ENCODE results near the gene KLHL17.

Gene KLHL17

DNA sequence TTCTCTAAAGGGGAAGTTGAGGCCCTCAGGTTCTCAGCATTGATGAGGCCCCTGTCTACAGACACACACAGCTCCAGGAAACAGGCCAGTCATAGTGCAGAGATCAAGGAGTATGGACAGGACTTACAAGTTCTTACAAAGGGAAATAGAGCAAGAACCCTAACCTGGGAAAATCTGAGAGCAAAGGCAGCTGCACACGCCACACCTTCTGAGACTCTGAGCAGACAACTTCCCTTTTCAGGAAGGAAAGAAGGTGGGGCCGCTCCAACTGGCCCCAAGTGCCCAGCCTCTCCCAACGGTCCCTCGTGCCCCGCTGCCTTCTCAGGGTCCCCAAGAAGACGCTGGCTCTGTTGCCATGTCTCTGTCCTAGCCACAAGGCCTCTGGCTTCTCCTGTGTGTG is 4.9 kb upstream of the KLHL17 start:
- Histone ChIP-seq H3K18ac (ENCODE audit: low read length) (no peak overlapping the region), H3K4me3 (ENCODE audit: low read length in 2 of 2) (no peak overlapping the region), H3K9ac (ENCODE audit: low read depth, low read length, poor library complexity) (no peak overlapping the region), H2BK5ac (ENCODE audit: low read length) (no peak overlapping the region), H3K23ac (ENCODE audit: low read depth, low read length, poor library complexity) (peak overlapping the region; percentile 55), H3K9me3 (replicated peaks in 1 of 2; ENCODE audit: control insufficient read depth in 2 of 2, insufficient read depth in 1 of 2, low read depth in 1 of 2, low read length in 2 of 2) (no peaks in the 10 kb centered on the region), H3K79me1 (ENCODE audit: low read depth, low read length) (peaks cover 10% of the 10 kb centered on the region), H3K4me2 (ENCODE audit: insufficient read depth, low read length, poor library complexity, severe bottlenecking) (no peak overlapping the region), H3K27ac (replicated peaks; ENCODE audit: low read length) (no peak overlapping the region), H2BK120ac (ENCODE audit: low read depth, low read length) (no peak overlapping the region), H3K36me3 (replicated peaks in 1 of 2; ENCODE audit: control insufficient read depth in 2 of 2, insufficient read depth in 2 of 2, low read length in 2 of 2) (peaks cover 41 to 68% of the 10 kb centered on the region in 2 donors), H2AK5ac (ENCODE audit: low read depth, low read length) (no peak overlapping the region), H3K27me3 (ENCODE audit: control insufficient read depth in 3 of 3, insufficient read depth in 3 of 3, low read depth in 1 of 3, low read length in 3 of 3) (peaks cover 0 to 11% (median 4%) of the 10 kb centered on the region in 3 experiments), H3K4me1 (ENCODE audit: control insufficient read depth in 2 of 2, insufficient read depth in 1 of 2, low read depth in 1 of 2, low read length in 2 of 2) (no peaks in the 10 kb centered on the region), H4K91ac (ENCODE audit: low read depth, low read length, poor library complexity) (no peak overlapping the region), H2BK12ac (ENCODE audit: low read length) (no peak overlapping the region), H3K4ac (ENCODE audit: low read length) (no peak overlapping the region), H2BK15ac (ENCODE audit: low read length) (no peak overlapping the region), H2AFZ (ENCODE audit: low read length) (no peak overlapping the region), H3K14ac (ENCODE audit: low read length) (no peak overlapping the region), H4K8ac (ENCODE audit: low read depth, low read length) (no peak overlapping the region)
- WGBS, 2 donors (ENCODE audit: extremely low coverage in 2 of 2, insufficient read length in 2 of 2, insufficient replicate concordance in 1 of 2): no CpG with 5 or more reads among the region's 6 CpGs
- DNase-seq (ENCODE audit: low spot score): no peak

DNA sequence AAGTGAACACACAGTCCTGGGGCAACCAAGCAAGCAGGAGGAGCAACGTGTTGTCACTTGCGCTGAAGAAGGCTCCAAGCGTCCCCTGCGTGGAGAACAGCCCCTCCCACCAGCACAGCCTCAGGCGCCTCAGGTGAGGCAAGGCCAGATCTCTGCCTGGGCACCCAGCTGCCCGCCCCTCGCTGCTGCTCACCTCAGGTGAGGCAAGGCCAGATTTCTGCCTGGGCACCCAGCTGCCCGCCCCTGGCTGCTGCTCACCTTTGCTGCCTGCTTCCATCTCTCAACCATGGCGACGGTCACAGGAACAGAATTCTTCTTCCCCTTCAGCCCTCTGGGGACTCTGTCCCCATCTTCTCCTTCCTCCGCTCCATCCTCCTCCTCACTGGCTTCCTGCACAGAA is 3.7 kb upstream of the KLHL17 start:
- Histone ChIP-seq H2BK5ac (ENCODE audit: low read length) (no peak overlapping the region), H3K36me3 (replicated peaks in 1 of 2; ENCODE audit: control insufficient read depth in 2 of 2, insufficient read depth in 2 of 2, low read length in 2 of 2) (peaks cover 34 to 59% of the 10 kb centered on the region in 2 donors), H3K9me3 (replicated peaks in 1 of 2; ENCODE audit: control insufficient read depth in 2 of 2, insufficient read depth in 1 of 2, low read depth in 1 of 2, low read length in 2 of 2) (no peaks in the 10 kb centered on the region), H4K91ac (ENCODE audit: low read depth, low read length, poor library complexity) (no peak overlapping the region), H2BK15ac (ENCODE audit: low read length) (no peak overlapping the region), H3K4me2 (ENCODE audit: insufficient read depth, low read length, poor library complexity, severe bottlenecking) (no peak overlapping the region), H3K9ac (ENCODE audit: low read depth, low read length, poor library complexity) (no peak overlapping the region), H3K4me3 (ENCODE audit: low read length in 2 of 2) (no peak overlapping the region), H2BK120ac (ENCODE audit: low read depth, low read length) (no peak overlapping the region), H3K23ac (ENCODE audit: low read depth, low read length, poor library complexity) (no peak overlapping the region), H3K4ac (ENCODE audit: low read length) (no peak overlapping the region), H3K79me1 (ENCODE audit: low read depth, low read length) (peaks cover 12% of the 10 kb centered on the region), H3K14ac (ENCODE audit: low read length) (no peak overlapping the region), H2BK12ac (ENCODE audit: low read length) (no peak overlapping the region), H3K27me3 (ENCODE audit: control insufficient read depth in 3 of 3, insufficient read depth in 3 of 3, low read depth in 1 of 3, low read length in 3 of 3) (peaks cover 0 to 19% (median 4%) of the 10 kb centered on the region in 3 experiments), H3K27ac (replicated peaks; ENCODE audit: low read length) (no peak overlapping the region), H3K4me1 (ENCODE audit: control insufficient read depth in 2 of 2, insufficient read depth in 1 of 2, low read depth in 1 of 2, low read length in 2 of 2) (peaks cover 0 to 5% of the 10 kb centered on the region in 2 donors), H3K18ac (ENCODE audit: low read length) (no peak overlapping the region), H4K8ac (ENCODE audit: low read depth, low read length) (no peak overlapping the region), H2AFZ (ENCODE audit: low read length) (no peak overlapping the region), H2AK5ac (ENCODE audit: low read depth, low read length) (no peak overlapping the region)
- DNase-seq (ENCODE audit: low spot score): no peak
- WGBS, 2 donors (ENCODE audit: extremely low coverage in 2 of 2, insufficient read length in 2 of 2, insufficient replicate concordance in 1 of 2): no CpG with 5 or more reads among the region's 11 CpGs

- H3K4ac ChIP-seq (ENCODE audit: low read length): no peak within 1 kb of the TSS
- H3K4me2 ChIP-seq (ENCODE audit: insufficient read depth, low read length, poor library complexity, severe bottlenecking): peak within 1 kb of the TSS; percentile 90
- peak within 1 kb of the TSS; percentile 97 for H2AK5ac ChIP-seq (ENCODE audit: low read depth, low read length)
- no peak within 1 kb of the TSS for H3K27ac ChIP-seq (replicated peaks; ENCODE audit: low read length)
- peak within 1 kb of the TSS; percentile 83 for H3K18ac ChIP-seq (ENCODE audit: low read length)
- peak within 1 kb of the TSS; percentile 81 for H2BK120ac ChIP-seq (ENCODE audit: low read depth, low read length)
- H2BK5ac ChIP-seq (ENCODE audit: low read length): peak within 1 kb of the TSS; percentile 66
- H3K27me3 ChIP-seq (ENCODE audit: control insufficient read depth in 3 of 3, insufficient read depth in 3 of 3, low read depth in 1 of 3, low read length in 3 of 3): peaks cover 0 to 20% (median 4%) of the 10 kb centered on the region in 3 experiments
- no CpG with 5 or more reads among the region's 101 CpGs for WGBS, 2 donors (ENCODE audit: extremely low coverage in 2 of 2, insufficient read length in 2 of 2, insufficient replicate concordance in 1 of 2)
- H3K23ac ChIP-seq (ENCODE audit: low read depth, low read length, poor library complexity): peak within 1 kb of the TSS; percentile 75
- peak within 1 kb of the TSS; percentile 82 for H4K91ac ChIP-seq (ENCODE audit: low read depth, low read length, poor library complexity)
- peak within 1 kb of the TSS; percentile 43 for H4K8ac ChIP-seq (ENCODE audit: low read depth, low read length)
- no peak within 1 kb of the TSS for H2BK12ac ChIP-seq (ENCODE audit: low read length)
- peak within 1 kb of the TSS; percentile 91 for H2BK15ac ChIP-seq (ENCODE audit: low read length)
- DNase-seq (ENCODE audit: low spot score): peak; percentile 87
- H3K9me3 ChIP-seq (replicated peaks in 1 of 2; ENCODE audit: control insufficient read depth in 2 of 2, insufficient read depth in 1 of 2, low read depth in 1 of 2, low read length in 2 of 2): no peaks in the 10 kb centered on the region
- H3K4me1 ChIP-seq (ENCODE audit: control insufficient read depth in 2 of 2, insufficient read depth in 1 of 2, low read depth in 1 of 2, low read length in 2 of 2): peaks cover 0 to 5% of the 10 kb centered on the region in 2 donors
- H3K14ac ChIP-seq (ENCODE audit: low read length): peak within 1 kb of the TSS; percentile 56
- H3K36me3 ChIP-seq (replicated peaks in 1 of 2; ENCODE audit: control insufficient read depth in 2 of 2, insufficient read depth in 2 of 2, low read length in 2 of 2): peaks cover 30 to 57% of the 10 kb centered on the region in 2 donors
- peaks cover 13% of the 10 kb centered on the region for H3K79me1 ChIP-seq (ENCODE audit: low read depth, low read length)
- peak within 1 kb of the TSS; percentile 95 to 100 for H3K4me3 ChIP-seq (ENCODE audit: low read length in 2 of 2)
- peak within 1 kb of the TSS; percentile 90 for H2AFZ ChIP-seq (ENCODE audit: low read length)
- H3K9ac ChIP-seq (ENCODE audit: low read depth, low read length, poor library complexity): peak within 1 kb of the TSS; percentile 80
These were observed 1.3 kb upstream of the KLHL17 start, which contains the start of gene NOC2L for GRCh38 chr1:958823-959730. TSS of gene NOC2L (minus strand) at chr1:959256. CDS start at chr1:959240, 16 bp downstream.

GRCh38 chr1:959731-960362 is 537 bp upstream of the KLHL17 start:
- H2BK15ac ChIP-seq (ENCODE audit: low read length): peak overlapping the region; percentile 91
- H3K4me1 ChIP-seq (ENCODE audit: control insufficient read depth in 2 of 2, insufficient read depth in 1 of 2, low read depth in 1 of 2, low read length in 2 of 2): peaks cover 0 to 5% of the 10 kb centered on the region in 2 donors
- no peak overlapping the region for H3K14ac ChIP-seq (ENCODE audit: low read length)
- H3K23ac ChIP-seq (ENCODE audit: low read depth, low read length, poor library complexity): peak overlapping the region; percentile 85
- DNase-seq (ENCODE audit: low spot score): no peak
- H3K27ac ChIP-seq (replicated peaks; ENCODE audit: low read length): no peak overlapping the region
- no peak overlapping the region for H4K91ac ChIP-seq (ENCODE audit: low read depth, low read length, poor library complexity)
- peak overlapping the region; percentile 66 for H2BK5ac ChIP-seq (ENCODE audit: low read length)
- H3K9me3 ChIP-seq (replicated peaks in 1 of 2; ENCODE audit: control insufficient read depth in 2 of 2, insufficient read depth in 1 of 2, low read depth in 1 of 2, low read length in 2 of 2): no peaks in the 10 kb centered on the region
- no peak overlapping the region for H3K9ac ChIP-seq (ENCODE audit: low read depth, low read length, poor library complexity)
- no peak overlapping the region for H3K4me2 ChIP-seq (ENCODE audit: insufficient read depth, low read length, poor library complexity, severe bottlenecking)
- peak overlapping the region; percentile 64 to 94 for H3K4me3 ChIP-seq (ENCODE audit: low read length in 2 of 2)
- peaks cover 13% of the 10 kb centered on the region for H3K79me1 ChIP-seq (ENCODE audit: low read depth, low read length)
- no CpG with 5 or more reads among the region's 57 CpGs for WGBS, 2 donors (ENCODE audit: extremely low coverage in 2 of 2, insufficient read length in 2 of 2, insufficient replicate concordance in 1 of 2)
- H2BK120ac ChIP-seq (ENCODE audit: low read depth, low read length): peak overlapping the region; percentile 81
- no peak overlapping the region for H2BK12ac ChIP-seq (ENCODE audit: low read length)
- peak overlapping the region; percentile 88 for H2AK5ac ChIP-seq (ENCODE audit: low read depth, low read length)
- H4K8ac ChIP-seq (ENCODE audit: low read depth, low read length): no peak overlapping the region
- peak overlapping the region; percentile 90 for H2AFZ ChIP-seq (ENCODE audit: low read length)
- H3K4ac ChIP-seq (ENCODE audit: low read length): no peak overlapping the region
- H3K27me3 ChIP-seq (ENCODE audit: control insufficient read depth in 3 of 3, insufficient read depth in 3 of 3, low read depth in 1 of 3, low read length in 3 of 3): peaks cover 0 to 20% (median 4%) of the 10 kb centered on the region in 3 experiments
- H3K18ac ChIP-seq (ENCODE audit: low read length): peak overlapping the region; percentile 76
- H3K36me3 ChIP-seq (replicated peaks in 1 of 2; ENCODE audit: control insufficient read depth in 2 of 2, insufficient read depth in 2 of 2, low read length in 2 of 2): peaks cover 29 to 52% of the 10 kb centered on the region in 2 donors
